Astrocyte (in vitro differentiated cells and primary cell): ENCODE measurements around the gene STRIP1. TPM values are rescaled to one million over a fixed set of nuclear protein-coding genes. Genes with fewer than 3 reads are reported as not detected.
"Not testable (repeated sequence)": the region's sequence is repeated elsewhere in the genome, so short reads cannot be mapped to it uniquely, and the experiment has no call there.

ENCODE experiments used
- DNase-seq: peaks from one replicate; pipeline ENCODE4 v3.0.0-alpha.2; 2010; ENCODE audit warnings: low read depth
- FAIRE-seq: peaks from 2 replicates; lab custom pipeline; 2011; peaks lifted over from hg19 to GRCh38; lab: Jason Lieb, UNC
- H2AFZ ChIP-seq: 2 replicates; pipeline ENCODE4 v1.6.0; 2012; ENCODE audit warnings: low read depth, low read length, inconsistent platforms
- H3K27ac ChIP-seq: 2 replicates; pipeline ENCODE4 v1.5.1; 2011; ENCODE audit warnings: low read depth, low read length, inconsistent platforms
- H3K27me3 ChIP-seq: 2 replicates; pipeline ENCODE4 v1.6.0; 2011; ENCODE audit warnings: low read length, inconsistent platforms; ENCODE audit not compliant: insufficient read depth
- H3K36me3 ChIP-seq: 2 replicates; pipeline ENCODE4 v1.5.1; 2011; ENCODE audit warnings: low read length, inconsistent platforms; ENCODE audit not compliant: insufficient read depth
- H3K4me1 ChIP-seq: 2 replicates; pipeline ENCODE4 v1.5.1; 2011; ENCODE audit warnings: low read length, inconsistent platforms; ENCODE audit not compliant: insufficient read depth
- H3K4me2 ChIP-seq: 2 replicates; pipeline ENCODE4 v1.6.0; 2012; ENCODE audit warnings: low read length, inconsistent platforms
- H3K4me3 ChIP-seq: 2 replicates; pipeline ENCODE4 v1.5.1; 2011; ENCODE audit warnings: low read depth, mild to moderate bottlenecking, low read length, inconsistent platforms; ENCODE audit not compliant: insufficient read depth
- H3K79me2 ChIP-seq: 2 replicates; pipeline ENCODE4 v1.6.0; 2012; ENCODE audit warnings: mild to moderate bottlenecking, low read length, inconsistent platforms; ENCODE audit not compliant: insufficient read depth
- H3K9ac ChIP-seq: 2 replicates; pipeline ENCODE4 v1.6.0; 2012; ENCODE audit warnings: mild to moderate bottlenecking, low read length, inconsistent platforms
- H3K9me3 ChIP-seq: 2 replicates; pipeline ENCODE4 v1.5.1; 2012; ENCODE audit warnings: low read depth, mild to moderate bottlenecking, low read length, inconsistent platforms; ENCODE audit not compliant: insufficient read depth
- H4K20me1 ChIP-seq: 2 replicates; pipeline ENCODE4 v1.6.0; 2012; ENCODE audit warnings: low read length, inconsistent platforms; ENCODE audit not compliant: insufficient read depth
- H3K27ac Mint-ChIP-seq: one replicate; pipeline ENCODE4 v1.8.0; 2021; ENCODE audit warnings: mild to moderate bottlenecking, mixed read lengths; ENCODE audit not compliant: unreplicated experiment
- H3K27me3 Mint-ChIP-seq: one replicate; pipeline ENCODE4 v1.8.0; 2021; ENCODE audit warnings: low read depth, mixed read lengths; ENCODE audit not compliant: unreplicated experiment
- H3K36me3 Mint-ChIP-seq: one replicate; pipeline ENCODE4 v1.8.0; 2021; ENCODE audit warnings: low read depth, mixed read lengths; ENCODE audit not compliant: unreplicated experiment
- H3K4me1 Mint-ChIP-seq: one replicate; pipeline ENCODE4 v1.8.0; 2021; ENCODE audit warnings: low read depth, mixed read lengths; ENCODE audit not compliant: unreplicated experiment
- H3K4me3 Mint-ChIP-seq: one replicate; pipeline ENCODE4 v1.8.0; 2021; ENCODE audit warnings: mild to moderate bottlenecking, moderate library complexity, mixed read lengths; ENCODE audit not compliant: unreplicated experiment
- H3K9me3 Mint-ChIP-seq: one replicate; pipeline ENCODE4 v1.8.0; 2021; ENCODE audit warnings: mild to moderate bottlenecking, mixed read lengths; ENCODE audit not compliant: unreplicated experiment
- CTCF ChIP-seq: IDR thresholded peaks from 2 replicates; pipeline ENCODE4 v1.5.1; 2011; ENCODE audit warnings: low read depth, mild to moderate bottlenecking, inconsistent platforms, low read length, moderate library complexity; ENCODE audit not compliant: insufficient read depth
- EZH2 ChIP-seq: IDR thresholded peaks from 2 replicates; pipeline ENCODE4 v1.6.1; 2012; ENCODE audit warnings: mild to moderate bottlenecking, low read length, inconsistent platforms; ENCODE audit not compliant: insufficient read depth
- total RNA-seq: library from RNA; stranded (reverse); gene quantifications from 2 replicates; pipeline ENCODE4 v1.2.1, GENCODE V29; 2021

The STRIP1 gene
- total RNA-seq, 1 donor from 2014 or later = 40.8 TPM

DNA sequence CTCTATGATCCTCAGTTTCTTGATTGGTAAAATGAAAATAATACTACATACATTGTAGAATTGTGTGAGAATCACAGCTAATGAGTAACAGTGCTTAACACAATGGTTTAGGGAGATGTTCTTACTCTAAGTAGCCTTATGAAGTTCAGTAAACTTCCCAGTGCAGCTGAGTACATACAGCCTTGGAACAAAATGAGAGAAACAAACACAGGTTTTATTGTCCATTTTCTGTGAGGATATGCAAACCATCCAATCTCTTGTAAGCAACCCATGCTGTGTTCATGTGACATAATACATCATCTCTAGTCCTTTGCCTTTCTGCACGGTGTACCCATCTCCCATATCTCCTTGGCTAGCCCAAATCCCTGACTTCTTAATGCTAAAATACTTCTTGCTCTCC lies 14.7 kb upstream of the STRIP1 start:
- Histone ChIP-seq H3K4me2 (no peak overlapping the region), H3K9ac (no peak overlapping the region), H3K27me3 (no peaks in the 10 kb centered on the region), H4K20me1 (no peaks in the 10 kb centered on the region), H3K9me3 (no peaks in the 10 kb centered on the region), H3K4me3 (no peak overlapping the region), H3K27ac (no peak overlapping the region), H3K4me1 (peaks cover 9% of the 10 kb centered on the region), H3K79me2 (no peaks in the 10 kb centered on the region), H3K36me3 (peaks cover 90% of the 10 kb centered on the region), H2AFZ (no peak overlapping the region)
- Mint-ChIP-seq H3K36me3 (peaks cover 26% of the 10 kb centered on the region), H3K9me3 (no peaks in the 10 kb centered on the region), H3K4me1 (no peaks in the 10 kb centered on the region), H3K27me3 (no peaks in the 10 kb centered on the region), H3K27ac (no peak overlapping the region), H3K4me3 (no peak overlapping the region)
- TF ChIP-seq EZH2 = no peak
- TF ChIP-seq CTCF = no peak
- FAIRE-seq (no peak), DNase-seq (no peak)

GRCh38 chr1:110021285-110021684 lies 13.1 kb upstream of the STRIP1 start:
- peaks cover 76% of the 10 kb centered on the region for H3K36me3 ChIP-seq
- no peak overlapping the region for H2AFZ ChIP-seq
- H3K9ac ChIP-seq = no peak overlapping the region
- Mint-ChIP-seq H3K36me3 (peaks cover 22% of the 10 kb centered on the region), H3K4me1 (no peaks in the 10 kb centered on the region), H3K9me3 (no peaks in the 10 kb centered on the region), H3K4me3 (no peak overlapping the region), H3K27ac (no peak overlapping the region), H3K27me3 (no peaks in the 10 kb centered on the region)
- TF ChIP-seq EZH2 (no peak), CTCF (no peak)
- no peak overlapping the region for H3K27ac ChIP-seq
- DNase-seq (no peak), FAIRE-seq (no peak)
- H3K4me3 ChIP-seq = no peak overlapping the region
- no peaks in the 10 kb centered on the region for H3K9me3 ChIP-seq
- peak overlapping the region; percentile 28 for H3K4me2 ChIP-seq
- H3K4me1 ChIP-seq = peaks cover 9% of the 10 kb centered on the region
- H3K79me2 ChIP-seq = no peaks in the 10 kb centered on the region
- no peaks in the 10 kb centered on the region for H4K20me1 ChIP-seq
- H3K27me3 ChIP-seq = no peaks in the 10 kb centered on the region

DNA sequence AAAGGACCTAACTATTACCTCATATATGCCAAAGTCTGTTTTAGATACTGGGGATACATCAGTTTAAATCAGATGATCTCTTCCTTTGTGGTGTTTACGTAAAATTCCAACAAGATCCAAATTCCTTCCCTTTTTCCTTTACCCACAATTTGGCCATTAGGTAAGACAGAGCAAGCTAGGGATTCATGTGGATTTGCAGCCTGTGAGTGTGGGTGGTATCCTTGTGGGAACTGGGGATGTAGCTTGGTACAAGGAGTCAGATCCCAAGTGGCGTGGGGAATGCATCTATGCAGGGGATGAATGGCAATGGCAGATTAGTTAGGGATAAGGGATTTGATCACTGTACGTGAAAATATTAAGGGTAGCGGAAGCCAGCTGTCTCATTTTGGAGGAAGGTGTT lies 9.8 kb upstream of the STRIP1 start:
- H3K9me3 Mint-ChIP-seq = no peaks in the 10 kb centered on the region
- Histone ChIP-seq H3K4me1 (peaks cover 9% of the 10 kb centered on the region), H3K4me2 (no peak overlapping the region), H3K9ac (no peak overlapping the region), H3K27me3 (no peaks in the 10 kb centered on the region), H2AFZ (no peak overlapping the region), H3K79me2 (no peaks in the 10 kb centered on the region), H3K27ac (no peak overlapping the region), H3K9me3 (no peaks in the 10 kb centered on the region), H3K36me3 (peaks cover 43% of the 10 kb centered on the region), H4K20me1 (no peaks in the 10 kb centered on the region), H3K4me3 (no peak overlapping the region)
- no peak overlapping the region for H3K4me3 Mint-ChIP-seq
- no peak overlapping the region for H3K27ac Mint-ChIP-seq
- H3K36me3 Mint-ChIP-seq = peaks cover 10% of the 10 kb centered on the region
- no peaks in the 10 kb centered on the region for H3K4me1 Mint-ChIP-seq
- TF ChIP-seq CTCF (no peak), EZH2 (no peak)
- no peaks in the 10 kb centered on the region for H3K27me3 Mint-ChIP-seq
- DNase-seq = no peak
- FAIRE-seq = no peak

- FAIRE-seq, H3K4me3 ChIP-seq, H3K36me3 ChIP-seq, H3K27me3 Mint-ChIP-seq, H3K4me1 Mint-ChIP-seq, H3K4me3 Mint-ChIP-seq, H4K20me1 ChIP-seq, H3K27ac ChIP-seq, H3K9me3 Mint-ChIP-seq, DNase-seq, H3K36me3 Mint-ChIP-seq, H3K27me3 ChIP-seq, H3K9ac ChIP-seq, H3K9me3 ChIP-seq: not testable (repeated sequence)
- peak overlapping the region; percentile 68 for H3K4me2 ChIP-seq
- peak overlapping the region; percentile 32 for H2AFZ ChIP-seq
- H3K79me2 ChIP-seq = peaks cover 11% of the 10 kb centered on the region
- H3K27ac Mint-ChIP-seq = peak overlapping the region; percentile 68
- peaks cover 16% of the 10 kb centered on the region for H3K4me1 ChIP-seq
Observed at GRCh38 chr1:110030687-110031086, 3.7 kb upstream of the STRIP1 start.
